Measurements from ENCODE around the gene RNU1-4.
"Not testable (repeated sequence)": the region's sequence is repeated elsewhere in the genome, so short reads cannot be mapped to it uniquely, and the experiment has no call there.

Gene RNU1-4

GRCh38 chr1:16728243-16728949 lies 11.9 kb upstream of the RNU1-4 start:
- not testable (repeated sequence) for DNase-seq (ENCODE audit: low read depth)

DNA sequence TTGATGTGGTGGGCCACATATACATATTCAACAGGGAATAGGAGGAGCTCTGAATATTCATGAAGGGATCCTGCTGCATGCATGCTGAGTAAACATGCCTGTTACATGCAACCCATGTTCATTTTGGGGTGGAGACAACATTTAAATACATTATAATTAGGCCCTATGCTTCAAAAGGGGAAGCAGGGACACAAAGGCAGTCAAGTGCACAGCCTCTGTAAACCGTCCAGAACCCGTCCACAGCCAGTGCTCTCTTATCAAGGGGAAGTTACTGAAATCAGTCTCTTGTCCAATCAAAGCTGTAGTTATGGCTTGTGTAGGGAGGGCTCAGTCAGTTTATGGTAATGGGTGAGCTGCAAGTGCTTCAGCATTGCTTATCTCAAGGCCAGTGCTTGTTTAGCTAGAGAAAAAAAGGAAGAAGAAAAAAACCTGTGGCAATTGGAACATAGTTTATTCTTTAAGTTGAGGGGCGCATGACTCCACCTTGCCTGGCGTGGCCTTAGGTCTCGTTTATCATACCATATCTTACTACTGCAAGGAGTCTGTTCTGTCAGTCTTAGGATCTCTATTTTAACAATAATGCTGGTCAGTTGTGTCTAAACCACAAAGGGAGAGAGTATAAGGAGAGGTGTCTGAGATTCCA lies 7.9 kb upstream of the RNU1-4 start:
- not testable (repeated sequence) for DNase-seq (ENCODE audit: low read depth)

DNA sequence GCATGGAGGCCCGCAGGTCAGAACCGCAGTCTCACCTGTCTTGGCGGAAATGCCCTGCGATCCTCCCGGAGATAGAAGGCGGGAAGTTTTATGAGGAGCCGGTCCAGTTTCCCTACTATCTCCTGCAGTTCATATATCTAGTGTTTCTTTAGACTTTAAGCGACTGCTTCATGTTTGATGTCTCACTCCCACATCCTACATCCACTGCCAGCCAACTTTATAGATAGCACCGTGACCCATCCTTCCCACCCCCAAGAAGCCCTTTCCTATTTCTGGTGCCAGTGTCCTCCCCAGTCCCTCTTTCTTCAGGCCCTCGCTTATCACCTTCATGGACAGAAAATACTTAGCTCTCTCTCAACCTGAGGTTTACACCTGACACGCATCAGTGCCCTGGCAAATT lies 914 bp downstream of the RNU1-4 start:
- DNase-seq (ENCODE audit: low read depth), result not testable (repeated sequence)

GRCh38 chr1:16747660-16748059 lies 7.3 kb downstream of the RNU1-4 start:
- DNase-seq (ENCODE audit: low read depth), result not testable (repeated sequence)

- DNase-seq (ENCODE audit: low read depth), result not testable (repeated sequence)
Measured at GRCh38 chr1:16748710-16749109, 8.4 kb downstream of the RNU1-4 start.

GRCh38 chr1:16749910-16750888 lies 9.9 kb downstream of the RNU1-4 start:
- not testable (repeated sequence) for DNase-seq (ENCODE audit: low read depth)

DNA sequence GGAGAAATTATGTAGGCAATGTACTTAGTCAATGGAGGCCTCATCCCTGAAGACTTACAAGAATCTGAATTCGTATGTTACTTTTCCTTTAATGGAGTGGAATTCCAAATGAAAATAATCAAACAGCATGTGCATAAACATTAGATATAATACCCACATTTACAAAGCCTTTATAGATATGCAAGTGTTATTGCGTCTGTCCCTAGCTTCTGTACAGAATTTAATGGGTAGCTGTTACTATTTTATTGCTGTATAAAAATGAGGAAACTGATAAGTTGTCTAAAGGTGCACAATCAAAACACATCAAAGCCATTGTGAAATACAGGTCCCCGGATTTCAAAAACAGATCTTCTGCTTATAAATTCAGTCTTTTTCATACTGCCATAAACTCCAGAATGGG lies 12.5 kb downstream of the RNU1-4 start:
- DNase-seq (ENCODE audit: low read depth), result not testable (repeated sequence)

- DNase-seq (ENCODE audit: low read depth), result not testable (repeated sequence)
Measured at GRCh38 chr1:16755385-16755784, 15.1 kb downstream of the RNU1-4 start.

GRCh38 chr1:16755932-16756331 lies 15.6 kb downstream of the RNU1-4 start:
- not testable (repeated sequence) for DNase-seq (ENCODE audit: low read depth)

- DNase-seq (ENCODE audit: low read depth), result not testable (repeated sequence)
Measured at GRCh38 chr1:16757574-16757973, 17.3 kb downstream of the RNU1-4 start.

DNA sequence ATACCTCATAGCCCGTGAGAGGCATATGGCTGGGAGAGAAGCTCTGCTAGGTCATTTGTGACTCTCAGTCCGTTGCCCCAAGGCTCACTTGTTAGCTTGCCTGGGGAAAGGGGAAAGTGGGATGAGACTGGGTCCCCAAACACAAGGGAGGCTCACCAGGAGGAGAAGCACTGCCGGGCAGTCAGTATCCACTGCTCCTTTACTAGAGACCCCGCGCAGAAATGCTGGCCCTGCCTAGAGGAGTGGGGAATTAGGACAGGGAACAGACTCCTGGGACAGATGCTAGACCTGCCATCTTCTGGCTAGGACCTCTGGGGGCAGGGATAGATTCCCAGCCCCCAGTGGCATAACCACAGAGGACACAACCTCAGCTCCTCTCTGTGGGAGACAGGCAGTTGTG lies 17.7 kb downstream of the RNU1-4 start:
- not testable (repeated sequence) for DNase-seq (ENCODE audit: low read depth)

DNA sequence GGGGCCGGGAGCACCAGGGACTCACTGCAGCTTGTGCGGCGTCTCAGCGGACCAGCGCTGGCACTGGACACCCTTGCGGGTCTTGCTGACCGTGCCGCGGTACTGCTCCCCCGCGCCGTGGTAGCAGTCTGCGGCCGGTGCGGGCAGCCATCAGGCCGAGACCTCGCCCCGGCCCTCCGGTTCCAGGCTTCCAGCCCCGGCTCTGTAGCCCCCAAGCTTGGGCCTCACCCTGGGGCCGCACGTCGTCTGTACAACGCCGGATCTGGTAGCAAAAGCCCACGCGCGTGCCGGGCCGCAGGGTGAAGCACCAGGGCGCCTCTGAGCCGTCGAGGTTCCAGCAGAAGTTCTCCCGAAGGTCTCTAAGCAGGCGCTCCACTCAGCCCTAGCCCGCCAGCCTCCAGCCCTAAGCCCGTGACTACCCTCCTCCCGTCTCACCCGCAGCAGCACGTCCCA lies 18.8 kb downstream of the RNU1-4 start:
- DNase-seq (ENCODE audit: low read depth), result not testable (repeated sequence)

DNA sequence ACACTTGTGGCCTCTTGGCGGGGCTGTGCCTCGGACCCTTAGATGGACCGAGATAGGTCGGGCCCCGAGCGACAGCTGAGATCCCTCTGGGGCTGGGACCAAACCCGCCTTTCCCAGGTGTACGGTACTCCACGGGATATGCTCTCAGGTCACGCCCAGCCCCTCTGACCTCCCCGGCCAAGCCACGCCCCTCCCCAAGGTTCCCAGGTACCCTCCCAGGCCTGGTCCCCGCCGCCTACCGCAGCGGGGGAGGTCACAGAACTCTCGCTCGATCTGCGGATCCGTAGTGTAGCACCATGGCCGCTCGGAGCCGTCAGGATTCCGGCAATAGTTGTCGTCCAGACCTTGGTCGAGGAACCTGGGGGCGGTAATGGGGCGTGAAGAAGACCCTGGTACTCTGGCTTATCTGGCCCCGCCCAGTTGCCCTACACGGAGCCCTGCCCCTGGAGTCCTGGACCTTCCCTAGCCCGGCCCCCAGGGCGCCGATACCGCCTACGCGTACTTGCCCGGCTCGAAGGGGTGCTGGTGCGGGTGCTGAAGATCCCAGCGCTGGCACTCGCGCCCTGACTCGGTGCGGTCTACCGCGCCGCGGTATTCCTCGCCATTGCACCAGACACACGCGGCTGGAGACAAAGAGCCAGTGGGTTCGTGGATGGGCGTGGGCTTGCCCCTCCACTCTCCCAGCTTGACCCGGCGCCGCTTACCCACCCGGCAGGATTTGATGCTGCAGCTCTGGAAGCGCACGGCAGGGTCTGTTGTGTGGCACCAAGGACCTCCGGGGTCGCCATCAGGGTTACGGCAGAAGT lies 19.5 kb downstream of the RNU1-4 start:
- not testable (repeated sequence) for DNase-seq (ENCODE audit: low read depth)

DNA sequence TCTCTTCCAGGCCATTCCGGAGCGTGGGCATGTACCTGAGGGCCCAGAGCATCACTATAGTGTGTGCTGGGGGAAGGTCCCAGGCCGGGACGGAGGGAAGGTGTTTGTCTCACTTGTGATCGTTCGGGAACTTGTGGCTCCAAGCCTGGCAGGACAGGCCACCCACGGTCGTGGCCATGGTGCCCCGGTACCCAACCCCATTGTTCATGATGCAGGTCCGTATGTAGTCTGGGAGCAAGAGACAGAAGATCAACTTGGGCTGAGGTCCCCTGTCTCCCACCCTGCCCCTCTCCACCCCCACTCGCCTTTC lies 20.1 kb downstream of the RNU1-4 start:
- DNase-seq (ENCODE audit: low read depth), result not testable (repeated sequence)

- not testable (repeated sequence) for DNase-seq (ENCODE audit: low read depth)
Measured at GRCh38 chr1:16760801-16761200, 20.5 kb downstream of the RNU1-4 start.

GRCh38 chr1:16764248-16764819 lies 24.0 kb downstream of the RNU1-4 start:
- not testable (repeated sequence) for DNase-seq (ENCODE audit: low read depth)

DNA sequence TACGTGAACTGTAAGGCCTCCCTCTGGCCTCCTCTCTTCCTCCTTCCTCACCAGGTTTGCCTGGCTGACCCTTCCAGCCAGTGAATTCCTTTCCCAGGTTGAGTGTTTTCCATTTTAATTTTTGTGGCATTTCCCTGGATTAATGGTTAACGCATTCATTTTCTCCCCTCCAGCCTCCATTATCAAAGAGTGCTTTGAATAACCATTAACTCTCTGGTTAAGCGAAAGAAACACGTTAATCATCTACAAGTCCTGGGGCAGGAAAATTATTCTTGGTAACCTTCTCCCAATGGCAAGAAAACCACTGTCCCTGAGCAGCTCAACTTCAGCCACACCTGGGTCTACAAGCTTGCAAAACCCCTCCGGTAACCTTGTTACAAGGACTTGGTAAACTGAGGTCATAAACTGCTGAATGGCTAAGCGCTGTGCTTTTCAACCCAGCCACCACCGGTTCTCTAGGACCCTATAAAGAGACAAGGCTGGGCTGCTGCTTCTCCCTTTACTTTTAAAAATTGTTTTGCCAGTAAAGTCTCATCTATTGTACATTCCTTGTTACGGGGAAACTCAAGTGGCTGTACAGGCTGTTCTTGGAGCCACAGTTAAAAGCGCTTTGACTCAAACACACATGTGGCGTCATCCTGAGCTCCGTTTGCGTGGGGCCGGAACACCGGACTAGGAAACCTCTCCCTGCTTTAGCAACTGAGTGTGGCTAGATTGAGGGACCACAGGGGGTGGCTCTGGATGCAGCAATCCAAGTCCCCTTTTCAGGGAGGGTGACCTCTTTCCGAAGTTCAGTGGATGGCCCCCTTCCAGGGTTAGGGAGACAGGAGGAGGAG lies 24.7 kb downstream of the RNU1-4 start:
- not testable (repeated sequence) for DNase-seq (ENCODE audit: low read depth)

DNA sequence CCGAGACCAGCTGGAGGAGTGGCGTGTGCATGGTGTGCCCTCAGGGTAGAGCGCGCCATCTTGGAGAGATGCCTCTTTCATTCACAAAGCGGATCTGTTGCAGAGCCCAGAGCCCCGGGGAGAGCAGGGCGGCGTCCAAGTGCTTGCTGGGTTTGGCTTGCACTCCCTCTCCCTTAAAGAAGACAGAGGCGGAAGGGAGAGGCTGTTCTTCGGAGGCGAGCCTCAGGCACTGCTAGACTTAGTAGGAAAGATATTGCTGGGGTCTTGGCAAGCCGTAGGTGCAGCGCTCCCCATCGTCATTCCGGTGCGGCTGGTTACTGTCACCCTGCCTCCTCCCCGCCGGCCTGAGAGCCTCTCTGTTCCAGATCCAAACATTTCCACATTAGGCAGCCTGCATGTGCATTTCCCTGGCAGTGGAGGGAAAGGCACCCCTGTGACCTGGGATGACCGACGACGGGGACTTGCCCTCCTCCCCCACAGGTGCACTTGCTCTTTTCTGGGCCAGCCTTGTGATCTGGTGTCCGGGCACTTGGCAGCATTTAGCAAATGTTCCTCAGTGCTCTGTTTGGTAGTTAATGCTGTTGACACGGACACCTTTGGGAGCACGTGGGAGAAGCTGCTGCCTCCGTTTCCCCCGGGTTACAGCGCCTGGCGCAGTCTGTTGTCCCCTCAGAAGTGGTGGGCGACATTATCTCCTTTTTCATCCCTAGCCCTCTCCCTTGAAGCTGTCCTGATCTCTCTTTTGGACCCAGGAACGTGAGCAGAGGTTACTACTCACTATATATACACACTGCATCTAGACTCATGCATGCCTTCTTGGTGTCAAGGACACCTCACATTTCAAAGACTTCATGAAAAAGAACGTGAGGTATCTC lies 25.7 kb downstream of the RNU1-4 start:
- DNase-seq (ENCODE audit: low read depth), result not testable (repeated sequence)

DNA sequence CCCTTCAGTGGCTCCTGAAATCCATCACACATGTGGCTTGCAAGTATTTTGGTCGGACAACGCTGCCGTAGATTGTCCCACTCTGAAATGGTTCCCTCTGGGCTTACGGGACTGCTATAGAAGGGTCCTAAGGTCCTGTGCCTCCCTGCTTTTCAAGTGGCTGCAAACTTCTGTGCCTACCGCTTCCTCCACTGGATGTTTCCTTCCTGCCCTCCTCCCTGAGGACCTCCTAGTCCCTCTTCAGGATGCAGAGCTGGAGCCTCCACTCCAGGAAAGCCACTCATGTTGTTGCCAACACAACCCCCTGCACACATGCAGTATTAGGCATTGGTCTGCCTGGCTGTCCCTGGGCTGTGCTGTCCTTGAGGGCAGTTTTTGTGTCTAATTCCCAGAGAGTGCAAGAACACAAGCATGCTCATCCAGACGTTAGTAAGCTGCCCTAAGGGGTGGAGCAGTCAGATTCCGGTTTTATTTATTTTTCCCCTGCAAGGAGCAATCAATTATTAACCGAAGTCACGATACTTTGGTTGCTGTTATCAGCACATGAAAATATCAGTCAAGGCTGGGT lies 26.5 kb downstream of the RNU1-4 start:
- not testable (repeated sequence) for DNase-seq (ENCODE audit: low read depth)

Measured in stimulated activated CD8-positive, alpha-beta memory T cell treated with anti-CD3 and anti-CD28 coated beads, Interleukin-12 subunit alpha, Interleukin-12 subunit beta, amount 100 ng/mL, for 4 hours (primary cell).